Stimulated activated CD4-positive, alpha-beta T cell treated with anti-CD3 and anti-CD28 coated beads, Interleukin-2, amount 100 ng/mL, for 24 hours (primary cell): ENCODE data around the gene A4GNT.

Source experiments
- DNase-seq, 2 donors: peaks; one replicate each; pipeline ENCODE4 v3.0.0-alpha.2; 2020

Gene A4GNT

GRCh38 chr3:138078096-138078495 is 54.1 kb downstream of the A4GNT start:
- DNase-seq: no peak
